CD4-positive, alpha-beta T cell (primary cell): ENCODE data around the gene FNBP1. TPM values are rescaled to one million over a fixed set of nuclear protein-coding genes. Genes with fewer than 3 reads are reported as not detected.

Source experiments
- ATAC-seq: fragments of 200-7000 bp; cut with Tn5 transposase; one replicate; pipeline ENCODE4 v1.10.0; 2022; ENCODE audit warnings: mild to moderate bottlenecking; ENCODE audit not compliant: poor library complexity
- CTCF ChIA-PET: fragments of 350-600 bp; sonication (Branson Sonifier 250); formaldehyde crosslinking; loops from one replicate; lab custom pipeline; 2021; ENCODE audit warnings: antibody characterized with exemption, inconsistent platforms; lab: Charles Lee
- POLR2A ChIA-PET: fragments of 350-600 bp; sonication (Branson Sonifier 250); formaldehyde crosslinking; loops from one replicate; lab custom pipeline; 2021; ENCODE audit warnings: antibody characterized with exemption, inconsistent platforms; lab: Charles Lee
- DNase-seq, 14 experiments: peaks; one replicate each; pipeline ENCODE4 v3.0.0-alpha.2; 2013 to 2020; ENCODE audit warnings: mixed read lengths in 2 of 14
- H3K27ac ChIP-seq, 2 donors: one replicate each; pipeline versions ENCODE4 v1.5.1 to v1.7.0; 2013; ENCODE audit warnings: low read length in 2 of 2, low read depth in 1 of 2, mild to moderate bottlenecking in 1 of 2
- H3K27me3 ChIP-seq, 2 experiments: 1 replicate in 1 of 2; 2 replicates in 1 of 2; pipeline versions ENCODE4 v1.6.1 to v1.7.0; 2013; ENCODE audit warnings: low read length in 2 of 2, control low read depth in 1 of 2, mild to moderate bottlenecking in 1 of 2, moderate library complexity in 1 of 2; ENCODE audit not compliant: insufficient read depth in 2 of 2, control insufficient read depth in 1 of 2
- H3K36me3 ChIP-seq: one replicate; pipeline ENCODE4 v1.6.1; 2013; ENCODE audit warnings: low read length, control low read depth; ENCODE audit not compliant: insufficient read depth
- H3K4me1 ChIP-seq: one replicate; pipeline ENCODE4 v1.6.1; 2013; ENCODE audit warnings: low read length, control low read depth; ENCODE audit not compliant: insufficient read depth
- H3K4me3 ChIP-seq: one replicate; pipeline ENCODE4 v1.5.1; 2013; ENCODE audit warnings: mild to moderate bottlenecking, low read length, moderate library complexity
- H3K9me3 ChIP-seq, 2 experiments: 1 replicate in 1 of 2; 2 replicates in 1 of 2; pipeline versions ENCODE4 v1.6.1 to v1.7.0; 2013; ENCODE audit warnings: low read length in 2 of 2, mild to moderate bottlenecking in 2 of 2, control low read depth in 1 of 2, moderate library complexity in 1 of 2; ENCODE audit not compliant: control insufficient read depth in 1 of 2, insufficient read depth in 1 of 2
- H3K27ac Mint-ChIP-seq: one replicate; pipeline ENCODE4 v1.8.0; 2020; ENCODE audit warnings: mixed read lengths
- H3K27me3 Mint-ChIP-seq: one replicate; pipeline ENCODE4 v1.8.0; 2021; ENCODE audit warnings: mixed read lengths
- H3K36me3 Mint-ChIP-seq: one replicate; pipeline ENCODE4 v1.8.0; 2021; ENCODE audit warnings: low read depth, mixed read lengths
- H3K4me1 Mint-ChIP-seq: one replicate; pipeline ENCODE4 v1.8.0; 2021; ENCODE audit warnings: low read depth, mixed read lengths
- H3K4me3 Mint-ChIP-seq: one replicate; pipeline ENCODE4 v1.8.0; 2020; ENCODE audit warnings: mild to moderate bottlenecking, mixed read lengths
- H3K9me3 Mint-ChIP-seq: one replicate; pipeline ENCODE4 v1.8.0; 2020; ENCODE audit warnings: mixed read lengths
- CTCF ChIP-seq: fragments of 200-600 bp; IDR thresholded peaks from one replicate; pipeline ENCODE4 v1.8.0; 2022; ENCODE audit warnings: antibody characterized with exemption, mild to moderate bottlenecking
- intact Hi-C, 2 experiments: fragments of 100-400 bp; cut with DNase I in 1 of 2; cut with micrococcal nuclease in 1 of 2; formaldehyde crosslinking; loops; one replicate each; pipeline versions ENCODE4 v1.15.1 to v1.9.0; 2023 to 2025; cut with DNase I, micrococcal nuclease
- total RNA-seq, 174 experiments: library from RNA in 2 of 174; stranded (reverse) in 2 of 174; gene quantifications; one replicate each; pipeline ENCODE4 v1.2.3 and lab custom pipeline; 2021 to 2026

FNBP1 gene
- total RNA-seq, 2 experiments from 2014 or later, result 166 to 181 TPM

- POLR2A ChIA-PET, result interaction anchor here (1.4 to 7.7 kb wide), 2 partner anchors 12 to 17 kb away, joined by 4 to 64 read pairs; no protein-coding TSS in a partner anchor
- no peak for DNase-seq
- H3K27ac ChIP-seq, result no peak overlapping the region
- Mint-ChIP-seq H3K4me3 (no peak overlapping the region), H3K9me3 (no peaks in the 10 kb centered on the region), H3K36me3 (peaks cover 90% of the 10 kb centered on the region), H3K27me3 (no peaks in the 10 kb centered on the region), H3K27ac (peak overlapping the region; percentile 63), H3K4me1 (peaks cover 52% of the 10 kb centered on the region)
- CTCF ChIA-PET, result interaction anchor here (1.1 to 7.5 kb wide), 3 partner anchors 18 to 21 kb away, joined by 3 to 19 read pairs (median 5); no protein-coding TSS in a partner anchor
- no peak for ATAC-seq
- TF ChIP-seq CTCF, result no peak
- intact Hi-C loops, result no loop called here
- H3K36me3 ChIP-seq, result peaks cover 89% of the 10 kb centered on the region
- H3K4me3 ChIP-seq, result no peak overlapping the region
- H3K4me1 ChIP-seq, result peaks cover 12% of the 10 kb centered on the region
- no peaks in the 10 kb centered on the region for H3K27me3 ChIP-seq
- H3K9me3 ChIP-seq, result no peaks in the 10 kb centered on the region
Observed at GRCh38 chr9:129906298-129906697, 136.7 kb downstream of the FNBP1 start.

- peaks cover 91% of the 10 kb centered on the region for H3K36me3 ChIP-seq
- peaks cover 93% of the 10 kb centered on the region for H3K36me3 Mint-ChIP-seq
- H3K27me3 Mint-ChIP-seq, result no peaks in the 10 kb centered on the region
- H3K27ac Mint-ChIP-seq, result peak overlapping the region; percentile 63
- peaks cover 16% of the 10 kb centered on the region for H3K4me1 ChIP-seq
- H3K27ac ChIP-seq, result no peak overlapping the region
- no peaks in the 10 kb centered on the region for H3K9me3 ChIP-seq
- no peak overlapping the region for H3K4me3 ChIP-seq
- intact Hi-C loops, result no loop called here
- ChIA-PET CTCF (interaction anchor here (0.6 to 7.5 kb wide), 4 partner anchors 18 to 36 kb away, joined by 3 to 19 read pairs (median 4); no protein-coding TSS in a partner anchor), POLR2A (interaction anchor here (0.6 to 7.7 kb wide), 4 partner anchors 16 to 42 kb away, joined by 3 to 64 read pairs (median 3); no protein-coding TSS in a partner anchor)
- ATAC-seq (no peak), DNase-seq (no peak)
- TF ChIP-seq CTCF, result no peak
- peaks cover 43% of the 10 kb centered on the region for H3K4me1 Mint-ChIP-seq
- no peaks in the 10 kb centered on the region for H3K27me3 ChIP-seq
- H3K9me3 Mint-ChIP-seq, result no peaks in the 10 kb centered on the region
- no peak overlapping the region for H3K4me3 Mint-ChIP-seq
Observed at GRCh38 chr9:129904734-129905133, 138.3 kb downstream of the FNBP1 start.

GRCh38 chr9:129902740-129903134 lies 140.3 kb downstream of the FNBP1 start:
- Histone ChIP-seq H3K27me3 (no peaks in the 10 kb centered on the region), H3K27ac (peak overlapping the region in 1 of 2 donors; percentile 41), H3K9me3 (no peaks in the 10 kb centered on the region), H3K4me1 (peaks cover 24% of the 10 kb centered on the region), H3K4me3 (no peak overlapping the region), H3K36me3 (peaks cover 89% of the 10 kb centered on the region)
- Mint-ChIP-seq H3K27ac (peak overlapping the region; percentile 84), H3K4me1 (peaks cover 50% of the 10 kb centered on the region), H3K36me3 (peaks cover 99% of the 10 kb centered on the region), H3K9me3 (no peaks in the 10 kb centered on the region), H3K27me3 (no peaks in the 10 kb centered on the region), H3K4me3 (no peak overlapping the region)
- ATAC-seq (no peak), DNase-seq (no peak)
- CTCF ChIA-PET, result interaction anchor here (0.6 to 7.5 kb wide), 2 partner anchors 9 to 17 kb away, joined by 4 to 19 read pairs; no protein-coding TSS in a partner anchor
- TF ChIP-seq CTCF, result no peak
- POLR2A ChIA-PET, result interaction anchor here (7.7 kb wide), 1 partner anchor 14 kb away, joined by 64 read pairs; no protein-coding TSS in a partner anchor
- intact Hi-C loops, result no loop called here
